Glutamatergic neuron (in vitro differentiated cells): Measurements from ENCODE around the gene IL4. TPM values are rescaled to one million over a fixed set of nuclear protein-coding genes. Genes with fewer than 3 reads are reported as not detected.
"Not testable (repeated sequence)": the region's sequence is repeated elsewhere in the genome, so short reads cannot be mapped to it uniquely, and the experiment has no call there.

Experiments
- DNase-seq: peaks from one replicate; pipeline ENCODE4 v3.0.0; 2022
- H3K27ac Mint-ChIP-seq: one replicate; pipeline ENCODE4 v1.8.0; 2020; ENCODE audit warnings: mild to moderate bottlenecking, mixed read lengths, inconsistent platforms; ENCODE audit not compliant: unreplicated experiment
- H3K27me3 Mint-ChIP-seq: one replicate; pipeline ENCODE4 v1.8.0; 2020; ENCODE audit warnings: mild to moderate bottlenecking, moderate library complexity, mixed read lengths, inconsistent platforms; ENCODE audit not compliant: unreplicated experiment
- H3K36me3 Mint-ChIP-seq: one replicate; pipeline ENCODE4 v1.8.0; 2020; ENCODE audit warnings: mild to moderate bottlenecking, mixed read lengths, inconsistent platforms; ENCODE audit not compliant: unreplicated experiment
- H3K4me1 Mint-ChIP-seq: one replicate; pipeline ENCODE4 v1.8.0; 2020; ENCODE audit warnings: mild to moderate bottlenecking, low read depth, mixed read lengths, inconsistent platforms; ENCODE audit not compliant: unreplicated experiment
- H3K4me3 Mint-ChIP-seq: one replicate; pipeline ENCODE4 v1.8.0; 2020; ENCODE audit warnings: mild to moderate bottlenecking, mixed read lengths, inconsistent platforms; ENCODE audit not compliant: unreplicated experiment
- H3K9me3 Mint-ChIP-seq: one replicate; pipeline ENCODE4 v1.8.0; 2020; ENCODE audit warnings: mild to moderate bottlenecking, moderate library complexity, mixed read lengths, inconsistent platforms; ENCODE audit not compliant: unreplicated experiment
- CTCF ChIP-seq: fragments of 200-600 bp; sonication (generic); IDR thresholded peaks from one replicate; pipeline ENCODE4 v1.5.0; 2021; ENCODE audit not compliant: partially characterized antibody, unreplicated experiment
- long read RNA-seq: library from polyadenylated mRNA; unstranded; transcript quantifications from one replicate; pipeline ENCODE4 v2.0.0, GENCODE V29; 2020; ENCODE audit not compliant: unreplicated experiment
- total RNA-seq: library from RNA; stranded (reverse); fragmentation: NEBNext Ultra II Directional; extraction: Animal tissue kit (Norgen Biotek cat#: 25700); gene quantifications from one replicate; pipeline ENCODE4 v1.2.1, GENCODE V29; 2021; ENCODE audit not compliant: unreplicated experiment

The IL4 gene
- not detected for total RNA-seq
- long read RNA-seq: 0 reads

- no peak within 1 kb of the TSS for H3K4me3 Mint-ChIP-seq
- no peak within 1 kb of the TSS for H3K27ac Mint-ChIP-seq
- peaks cover 23% of the 10 kb centered on the region for H3K4me1 Mint-ChIP-seq
- peaks cover 4% of the 10 kb centered on the region for H3K27me3 Mint-ChIP-seq
- H3K36me3 Mint-ChIP-seq: peaks cover 4% of the 10 kb centered on the region
- TF ChIP-seq CTCF: no peak
- DNase-seq: no peak
- H3K9me3 Mint-ChIP-seq: peaks cover 1% of the 10 kb centered on the region
Measured at GRCh38 chr5:132673939-132674630, at the start of gene IL4. Gene IL4 (plus strand): TSS chr5:132673989. CDS start chr5:132674051, 62 bp downstream.

- H3K4me1 Mint-ChIP-seq: no peaks in the 10 kb centered on the region
- H3K27me3 Mint-ChIP-seq: no peaks in the 10 kb centered on the region
- no peak for DNase-seq
- H3K9me3 Mint-ChIP-seq: no peaks in the 10 kb centered on the region
- no peak overlapping the region for H3K27ac Mint-ChIP-seq
- no peak overlapping the region for H3K4me3 Mint-ChIP-seq
- H3K36me3 Mint-ChIP-seq: no peaks in the 10 kb centered on the region
- no peak for TF ChIP-seq CTCF
Measured at GRCh38 chr5:132627470-132627869, 46.3 kb upstream of the IL4 start.

- H3K36me3 Mint-ChIP-seq: no peaks in the 10 kb centered on the region
- H3K27me3 Mint-ChIP-seq: no peaks in the 10 kb centered on the region
- H3K4me3 Mint-ChIP-seq: no peak overlapping the region
- no peak for TF ChIP-seq CTCF
- no peak for DNase-seq
- H3K4me1 Mint-ChIP-seq: no peaks in the 10 kb centered on the region
- H3K9me3 Mint-ChIP-seq: no peaks in the 10 kb centered on the region
- no peak overlapping the region for H3K27ac Mint-ChIP-seq
Measured at GRCh38 chr5:132628814-132629213, 45.0 kb upstream of the IL4 start.

GRCh38 chr5:132629230-132629944 lies 44.4 kb upstream of the IL4 start:
- Mint-ChIP-seq H3K9me3 (no peaks in the 10 kb centered on the region), H3K27me3 (no peaks in the 10 kb centered on the region), H3K4me3 (no peak overlapping the region), H3K36me3 (no peaks in the 10 kb centered on the region), H3K27ac (no peak overlapping the region), H3K4me1 (no peaks in the 10 kb centered on the region)
- DNase-seq: no peak
- TF ChIP-seq CTCF: no peak

GRCh38 chr5:132633587-132633986 lies 40.2 kb upstream of the IL4 start:
- not testable (repeated sequence) for H3K4me1 Mint-ChIP-seq, H3K9me3 Mint-ChIP-seq, H3K36me3 Mint-ChIP-seq, DNase-seq, H3K27me3 Mint-ChIP-seq, H3K4me3 Mint-ChIP-seq, H3K27ac Mint-ChIP-seq
